Fibroblast of lung (primary cell): ENCODE measurements around the gene ONECUT2. TPM values are rescaled to one million over a fixed set of nuclear protein-coding genes. Genes with fewer than 3 reads are reported as not detected.

Experiments
- DNase-seq, 2 donors: peaks; one replicate each; pipeline versions ENCODE4 v3.0.0 to v3.0.0-alpha.2; 2010; ENCODE audit warnings: low read depth in 2 of 2
- H2AFZ ChIP-seq: 2 replicates; pipeline ENCODE4 v1.5.1; 2012; ENCODE audit warnings: low read length, control low read depth, inconsistent platforms
- H3K27ac ChIP-seq: 2 replicates; pipeline ENCODE4 v1.5.1; 2011; ENCODE audit warnings: low read length, control low read depth; ENCODE audit not compliant: insufficient read depth
- H3K27me3 ChIP-seq: 2 replicates; pipeline ENCODE4 v1.5.1; 2011; ENCODE audit warnings: mild to moderate bottlenecking, low read length; ENCODE audit not compliant: control insufficient read depth, insufficient read depth
- H3K36me3 ChIP-seq: 2 replicates; pipeline ENCODE4 v1.5.1; 2011; ENCODE audit warnings: low read length; ENCODE audit not compliant: control insufficient read depth, insufficient read depth
- H3K4me1 ChIP-seq: 2 replicates; pipeline ENCODE4 v1.5.1; 2011; ENCODE audit warnings: low read length; ENCODE audit not compliant: control insufficient read depth, insufficient read depth; ENCODE audit errors: extremely low read depth
- H3K4me2 ChIP-seq: 2 replicates; pipeline ENCODE4 v1.5.1; 2011; ENCODE audit warnings: low read length, control low read depth; ENCODE audit not compliant: insufficient read depth; ENCODE audit errors: extremely low read depth
- H3K4me3 ChIP-seq, 4 experiments: fragments of 200-600 bp in 1 of 4; sonication (generic) in 1 of 4; replicated peaks in 1 of 4; 2 replicates each; pipeline ENCODE4 v1.5.1; 2011 to 2016; ENCODE audit warnings: low read length in 4 of 4, low read depth in 3 of 4, mild to moderate bottlenecking in 3 of 4, control low read depth in 2 of 4, inconsistent platforms in 1 of 4, mixed read lengths in 1 of 4; ENCODE audit not compliant: insufficient read depth in 1 of 4; ENCODE audit errors: control extremely low read depth in 1 of 4
- H3K79me2 ChIP-seq: 2 replicates; pipeline ENCODE4 v1.5.1; 2012; ENCODE audit warnings: mild to moderate bottlenecking, low read length, inconsistent platforms; ENCODE audit not compliant: control insufficient read depth, insufficient read depth
- H3K9ac ChIP-seq: 2 replicates; pipeline ENCODE4 v1.5.1; 2011; ENCODE audit warnings: mild to moderate bottlenecking, low read length, control low read depth; ENCODE audit not compliant: insufficient read depth
- H3K9me3 ChIP-seq: 2 replicates; pipeline ENCODE4 v1.5.1; 2012; ENCODE audit warnings: low read depth, low read length; ENCODE audit not compliant: control insufficient read depth, insufficient read depth
- H4K20me1 ChIP-seq: 2 replicates; pipeline ENCODE4 v1.5.1; 2011; ENCODE audit warnings: low read length; ENCODE audit not compliant: control insufficient read depth, insufficient read depth; ENCODE audit errors: extremely low read depth
- EZH2 ChIP-seq: IDR thresholded peaks from 2 replicates; pipeline ENCODE4 v1.5.1; 2012; ENCODE audit warnings: low read length, control low read depth, mild to moderate bottlenecking; ENCODE audit errors: missing control alignments
- polyA plus RNA-seq, 2 donors: library from polyadenylated mRNA; depleted of rRNA in 1 of 2; stranded (reverse) in 1 of 2; unstranded in 1 of 2; fragments of >200 nt; gene quantifications; 2 replicates each; pipeline ENCODE4 v1.2.1, GENCODE V29; 2011 to 2012; ENCODE audit warnings: missing spikeins in 1 of 2
- total RNA-seq: library from RNA; depleted of rRNA; stranded (reverse); fragments of >200 nt; gene quantifications from 2 replicates; pipeline ENCODE4 v1.2.1, GENCODE V29; 2014
- TF ChIP-seq, protein P1 (sequence below), 2 donors: IDR thresholded peaks in 1 of 2; conservative IDR thresholded peaks in 1 of 2; 1 replicate in 1 of 2; 2 replicates in 1 of 2; pipeline ENCODE4 v1.5.1; 2011 to 2012; ENCODE audit warnings: low read length in 2 of 2, control low read depth in 1 of 2, inconsistent platforms in 1 of 2, low read depth in 1 of 2, mild to moderate bottlenecking in 1 of 2

ONECUT2 gene
- total and polyA plus RNA-seq, 2 donors (not counting 1 experiment from before 2014, with no cell fraction given), result under 0.01 TPM

DNA sequence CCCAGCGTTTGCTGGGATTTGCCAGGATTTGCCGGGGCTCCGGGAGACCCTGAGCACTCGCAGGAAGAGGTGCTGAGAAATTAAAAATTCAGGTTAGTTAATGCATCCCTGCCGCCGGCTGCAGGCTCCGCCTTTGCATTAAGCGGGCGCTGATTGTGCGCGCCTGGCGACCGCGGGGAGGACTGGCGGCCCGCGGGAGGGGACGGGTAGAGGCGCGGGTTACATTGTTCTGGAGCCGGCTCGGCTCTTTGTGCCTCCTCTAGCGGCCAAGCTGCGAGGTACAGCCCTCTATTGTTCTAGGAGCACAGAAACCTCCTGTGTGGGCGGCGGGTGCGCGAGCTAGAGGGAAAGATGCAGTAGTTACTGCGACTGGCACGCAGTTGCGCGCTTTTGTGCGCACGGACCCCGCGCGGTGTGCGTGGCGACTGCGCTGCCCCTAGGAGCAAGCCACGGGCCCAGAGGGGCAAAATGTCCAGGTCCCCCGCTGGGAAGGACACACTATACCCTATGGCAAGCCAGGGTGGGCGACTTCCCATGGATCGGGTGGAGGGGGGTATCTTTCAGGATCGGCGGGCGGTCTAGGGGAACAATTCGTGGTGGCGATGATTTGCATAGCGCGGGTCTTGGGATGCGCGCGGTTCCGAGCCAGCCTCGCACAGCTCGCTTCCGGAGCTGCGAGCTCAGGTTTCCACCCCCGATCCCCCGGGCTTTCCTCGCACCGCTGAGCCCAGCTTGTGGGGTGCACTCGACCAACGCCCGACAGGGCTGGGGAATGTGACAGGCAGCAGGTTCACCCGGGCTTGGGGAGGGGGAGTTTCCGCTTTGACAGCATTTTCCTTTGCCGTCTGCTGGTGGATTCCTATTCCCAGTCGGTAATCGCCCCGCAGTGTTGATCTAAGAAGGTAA lies 2.8 kb downstream of the ONECUT2 start:
- Histone ChIP-seq H4K20me1 (no peaks in the 10 kb centered on the region), H3K27ac (no peak overlapping the region), H3K4me1 (peaks cover 5% of the 10 kb centered on the region), H3K27me3 (peaks cover 78% of the 10 kb centered on the region), H3K4me2 (no peak overlapping the region), H3K4me3 (no peak overlapping the region), H3K36me3 (no peaks in the 10 kb centered on the region), H3K9ac (no peak overlapping the region), H3K9me3 (no peaks in the 10 kb centered on the region), H2AFZ (no peak overlapping the region), H3K79me2 (no peaks in the 10 kb centered on the region)
- TF ChIP-seq EZH2, result peak; percentile 95
- TF ChIP-seq, protein P1, sequence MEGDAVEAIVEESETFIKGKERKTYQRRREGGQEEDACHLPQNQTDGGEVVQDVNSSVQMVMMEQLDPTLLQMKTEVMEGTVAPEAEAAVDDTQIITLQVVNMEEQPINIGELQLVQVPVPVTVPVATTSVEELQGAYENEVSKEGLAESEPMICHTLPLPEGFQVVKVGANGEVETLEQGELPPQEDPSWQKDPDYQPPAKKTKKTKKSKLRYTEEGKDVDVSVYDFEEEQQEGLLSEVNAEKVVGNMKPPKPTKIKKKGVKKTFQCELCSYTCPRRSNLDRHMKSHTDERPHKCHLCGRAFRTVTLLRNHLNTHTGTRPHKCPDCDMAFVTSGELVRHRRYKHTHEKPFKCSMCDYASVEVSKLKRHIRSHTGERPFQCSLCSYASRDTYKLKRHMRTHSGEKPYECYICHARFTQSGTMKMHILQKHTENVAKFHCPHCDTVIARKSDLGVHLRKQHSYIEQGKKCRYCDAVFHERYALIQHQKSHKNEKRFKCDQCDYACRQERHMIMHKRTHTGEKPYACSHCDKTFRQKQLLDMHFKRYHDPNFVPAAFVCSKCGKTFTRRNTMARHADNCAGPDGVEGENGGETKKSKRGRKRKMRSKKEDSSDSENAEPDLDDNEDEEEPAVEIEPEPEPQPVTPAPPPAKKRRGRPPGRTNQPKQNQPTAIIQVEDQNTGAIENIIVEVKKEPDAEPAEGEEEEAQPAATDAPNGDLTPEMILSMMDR (conservative IDR thresholded peaks at IDR 0.05 in 1 of 2, IDR thresholded peaks at IDR 0.05 in 1 of 2; ENCODE audit: low read depth in 1 of 2, low read length in 2 of 2), result peak in 1 of 2 donors; percentile 41
- DNase-seq, result peak; percentile 15 to 57

- peaks cover 71% of the 10 kb centered on the region for H3K27me3 ChIP-seq
- H3K4me2 ChIP-seq, result no peak overlapping the region
- H3K27ac ChIP-seq, result no peak overlapping the region
- no peaks in the 10 kb centered on the region for H4K20me1 ChIP-seq
- H2AFZ ChIP-seq, result no peak overlapping the region
- no peak for DNase-seq
- H3K4me1 ChIP-seq, result peaks cover 5% of the 10 kb centered on the region
- H3K79me2 ChIP-seq, result no peaks in the 10 kb centered on the region
- no peaks in the 10 kb centered on the region for H3K9me3 ChIP-seq
- TF ChIP-seq, protein P1 (conservative IDR thresholded peaks at IDR 0.05 in 1 of 2, IDR thresholded peaks at IDR 0.05 in 1 of 2; ENCODE audit: low read depth in 1 of 2, low read length in 2 of 2), result no peak
- TF ChIP-seq EZH2, result peak; percentile 12
- H3K9ac ChIP-seq, result no peak overlapping the region
- H3K4me3 ChIP-seq, result no peak overlapping the region
- H3K36me3 ChIP-seq, result no peaks in the 10 kb centered on the region
These were observed 3.8 kb downstream of the ONECUT2 start for GRCh38 chr18:57438743-57439608.

DNA sequence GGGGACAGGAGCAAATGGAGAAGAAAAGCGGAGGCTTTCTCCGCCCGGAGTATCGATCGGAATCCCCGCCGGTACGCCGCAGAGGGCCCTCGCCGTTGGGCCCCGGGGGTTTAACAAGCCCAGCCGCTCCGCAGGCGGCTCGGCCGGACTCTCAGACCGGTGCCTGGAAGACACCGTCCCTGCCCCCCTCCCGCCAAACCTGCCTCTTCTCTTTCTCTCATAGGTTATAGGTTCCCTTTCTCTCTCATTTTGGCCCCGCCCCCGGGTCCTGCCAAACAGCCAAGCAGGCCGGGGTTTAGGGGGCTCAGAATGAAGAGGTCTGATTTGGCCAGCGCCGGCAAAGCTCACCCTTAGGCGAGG lies 4.4 kb downstream of the ONECUT2 start:
- Histone ChIP-seq H3K27me3 (peaks cover 66% of the 10 kb centered on the region), H3K9me3 (no peaks in the 10 kb centered on the region), H3K4me1 (peaks cover 3% of the 10 kb centered on the region), H3K36me3 (no peaks in the 10 kb centered on the region), H3K4me3 (no peak overlapping the region), H2AFZ (no peak overlapping the region), H3K9ac (no peak overlapping the region), H3K79me2 (no peaks in the 10 kb centered on the region), H4K20me1 (no peaks in the 10 kb centered on the region), H3K27ac (no peak overlapping the region), H3K4me2 (no peak overlapping the region)
- TF ChIP-seq EZH2, result no peak
- TF ChIP-seq, protein P1 (conservative IDR thresholded peaks at IDR 0.05 in 1 of 2, IDR thresholded peaks at IDR 0.05 in 1 of 2; ENCODE audit: low read depth in 1 of 2, low read length in 2 of 2), result no peak
- no peak for DNase-seq
